Measurements from ENCODE around the gene YTHDF1.

Gene YTHDF1

GRCh38 chr20:63206878-63207277 is 9.1 kb downstream of the YTHDF1 start:
- no peak for DNase-seq

GRCh38 chr20:63205896-63206295 is 10.0 kb downstream of the YTHDF1 start:
- DNase-seq: no peak

- no peak for DNase-seq
Measured at GRCh38 chr20:63204362-63204761, 11.6 kb downstream of the YTHDF1 start.

- no peak for DNase-seq
Measured at GRCh38 chr20:63202811-63203526, 13.0 kb downstream of the YTHDF1 start.

GRCh38 chr20:63202021-63202420 is 13.9 kb downstream of the YTHDF1 start:
- no peak for DNase-seq

- DNase-seq: no peak
Measured at GRCh38 chr20:63198606-63199005, 17.3 kb downstream of the YTHDF1 start.

- no peak for DNase-seq
Measured at GRCh38 chr20:63196768-63197470, 19.0 kb downstream of the YTHDF1 start.

- DNase-seq: no peak
Measured at GRCh38 chr20:63194797-63195173, 21.1 kb downstream of the YTHDF1 start.

- no peak for DNase-seq
Measured at GRCh38 chr20:63194007-63194796, 21.7 kb downstream of the YTHDF1 start.

GRCh38 chr20:63192721-63193120 is 23.2 kb downstream of the YTHDF1 start:
- DNase-seq: no peak

GRCh38 chr20:63191400-63191799 is 24.5 kb downstream of the YTHDF1 start:
- no peak for DNase-seq

- no peak for DNase-seq
Measured at GRCh38 chr20:63190828-63191227, 25.1 kb downstream of the YTHDF1 start.

GRCh38 chr20:63189846-63190559 is 25.9 kb downstream of the YTHDF1 start:
- DNase-seq: no peak

GRCh38 chr20:63189322-63189642 is 26.6 kb downstream of the YTHDF1 start:
- no peak for DNase-seq

- no peak for DNase-seq
Measured at GRCh38 chr20:63188641-63189321, 27.1 kb downstream of the YTHDF1 start.

GRCh38 chr20:63188159-63188442 is 27.8 kb downstream of the YTHDF1 start:
- no peak for DNase-seq

GRCh38 chr20:63187338-63188158 is 28.4 kb downstream of the YTHDF1 start:
- DNase-seq: no peak

GRCh38 chr20:63186528-63187316 is 29.2 kb downstream of the YTHDF1 start:
- DNase-seq: no peak

- no peak for DNase-seq
Measured at GRCh38 chr20:63186084-63186483, 29.8 kb downstream of the YTHDF1 start.

GRCh38 chr20:63185215-63185796 is 30.6 kb downstream of the YTHDF1 start:
- DNase-seq: no peak

Measured in activated gamma-delta T cell treated with Interleukin-2 at 50 U/mL for 16 hours (primary cell).